Measurements from ENCODE around the gene OR14K1. TPM values are rescaled to one million over a fixed set of nuclear protein-coding genes. Genes with fewer than 3 reads are reported as not detected.

The OR14K1 gene
- total RNA-seq, 1 experiment from 2014 or later = not detected

DNA sequence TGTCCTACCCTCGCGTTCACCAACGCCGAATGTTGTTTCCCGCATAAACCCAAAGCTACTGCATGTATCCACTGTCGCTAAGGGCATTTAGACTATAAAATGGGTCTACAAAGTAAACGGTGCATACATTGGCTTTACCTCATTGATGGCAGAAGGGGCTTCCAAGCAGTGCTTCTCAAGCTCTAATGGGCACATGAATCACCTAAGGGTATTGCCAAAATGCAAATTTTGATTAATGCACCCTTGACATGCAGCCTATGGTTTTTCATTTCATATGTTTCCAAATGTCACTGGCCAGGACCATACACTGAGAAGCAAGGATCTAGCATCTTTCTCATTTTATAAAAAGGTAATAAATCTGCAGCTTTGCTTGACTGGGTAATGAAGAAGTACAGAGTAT, 24.7 kb upstream of the OR14K1 start:
- Histone ChIP-seq H3K4me1 (ENCODE audit: insufficient read depth, low read length) (no peaks in the 10 kb centered on the region), H3K4me3 (ENCODE audit: low read length) (no peak overlapping the region), H3K27me3 (ENCODE audit: low read length) (no peaks in the 10 kb centered on the region), H3K9me3 (ENCODE audit: low read length) (no peaks in the 10 kb centered on the region), H3K9me2 (replicated peaks; ENCODE audit: low read length) (no peaks in the 10 kb centered on the region), H4K20me1 (ENCODE audit: low read length) (no peaks in the 10 kb centered on the region), H3K27ac (ENCODE audit: low read length) (no peak overlapping the region), H3K4me2 (ENCODE audit: low read length) (no peak overlapping the region), H3K9ac (ENCODE audit: low read length) (no peak overlapping the region), H3F3A (ENCODE audit: low read length, unreplicated experiment) (no peaks in the 10 kb centered on the region), H3K36me3 (ENCODE audit: low read depth, low read length) (no peaks in the 10 kb centered on the region), H3K79me2 (ENCODE audit: low read length) (no peaks in the 10 kb centered on the region), H2AFZ (ENCODE audit: low read length) (no peak overlapping the region)
- POLR2A ChIA-PET (ENCODE audit: unreplicated experiment) = no interaction called here
- no peak for TF ChIP-seq EZH2 (IDR thresholded peaks at IDR 0.05; ENCODE audit: low read length, unreplicated experiment)
- TF ChIP-seq, protein P1, sequence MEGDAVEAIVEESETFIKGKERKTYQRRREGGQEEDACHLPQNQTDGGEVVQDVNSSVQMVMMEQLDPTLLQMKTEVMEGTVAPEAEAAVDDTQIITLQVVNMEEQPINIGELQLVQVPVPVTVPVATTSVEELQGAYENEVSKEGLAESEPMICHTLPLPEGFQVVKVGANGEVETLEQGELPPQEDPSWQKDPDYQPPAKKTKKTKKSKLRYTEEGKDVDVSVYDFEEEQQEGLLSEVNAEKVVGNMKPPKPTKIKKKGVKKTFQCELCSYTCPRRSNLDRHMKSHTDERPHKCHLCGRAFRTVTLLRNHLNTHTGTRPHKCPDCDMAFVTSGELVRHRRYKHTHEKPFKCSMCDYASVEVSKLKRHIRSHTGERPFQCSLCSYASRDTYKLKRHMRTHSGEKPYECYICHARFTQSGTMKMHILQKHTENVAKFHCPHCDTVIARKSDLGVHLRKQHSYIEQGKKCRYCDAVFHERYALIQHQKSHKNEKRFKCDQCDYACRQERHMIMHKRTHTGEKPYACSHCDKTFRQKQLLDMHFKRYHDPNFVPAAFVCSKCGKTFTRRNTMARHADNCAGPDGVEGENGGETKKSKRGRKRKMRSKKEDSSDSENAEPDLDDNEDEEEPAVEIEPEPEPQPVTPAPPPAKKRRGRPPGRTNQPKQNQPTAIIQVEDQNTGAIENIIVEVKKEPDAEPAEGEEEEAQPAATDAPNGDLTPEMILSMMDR (conservative IDR thresholded peaks at IDR 0.05; ENCODE audit: low read depth, low read length) = no peak
- no peak for TF ChIP-seq EZH2phosphoT487 (IDR thresholded peaks at IDR 0.05; ENCODE audit: borderline replicate concordance, low read length)
- ATAC-seq = no peak
- DNase-seq = no peak
- no TSS peak for BruUV-seq (replicated peaks)
- CTCF ChIA-PET = no interaction called here
- intact Hi-C loops (cut with micrococcal nuclease) = no loop called here

DNA sequence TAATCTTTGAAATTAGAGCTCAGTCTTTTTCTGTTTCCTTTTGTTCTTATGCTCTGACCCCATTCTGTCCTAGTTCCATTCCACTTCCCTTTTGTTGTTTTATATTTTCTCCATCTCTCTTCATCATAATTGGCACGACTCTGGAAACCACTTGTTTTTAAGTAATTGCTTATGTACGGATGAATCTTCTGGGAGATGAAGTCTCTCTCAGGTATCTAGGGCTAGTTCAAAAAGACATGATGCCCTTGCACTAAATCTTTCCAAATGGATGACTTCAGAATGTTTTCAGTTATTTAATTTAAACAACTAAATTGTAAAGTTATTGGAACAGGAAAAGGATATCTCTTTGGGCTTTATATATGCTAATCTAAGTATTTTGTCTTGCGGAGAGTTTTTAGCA, 21.9 kb upstream of the OR14K1 start, which contains the start of gene OR6F1:
Gene OR6F1 (minus strand): TSS at position 101 of the 400 bp plus-strand sequence. CDS start 3,891 bp downstream, outside the sequence.
- no TSS peak for BruUV-seq (replicated peaks)
- H3F3A ChIP-seq (ENCODE audit: low read length, unreplicated experiment) = no peaks in the 10 kb centered on the region
- ATAC-seq (no peak), DNase-seq (no peak)
- H4K20me1 ChIP-seq (ENCODE audit: low read length) = no peaks in the 10 kb centered on the region
- H3K4me2 ChIP-seq (ENCODE audit: low read length) = no peak within 1 kb of the TSS
- no peaks in the 10 kb centered on the region for H3K36me3 ChIP-seq (ENCODE audit: low read depth, low read length)
- no peaks in the 10 kb centered on the region for H3K79me2 ChIP-seq (ENCODE audit: low read length)
- no peak within 1 kb of the TSS for H2AFZ ChIP-seq (ENCODE audit: low read length)
- no peaks in the 10 kb centered on the region for H3K27me3 ChIP-seq (ENCODE audit: low read length)
- no peak within 1 kb of the TSS for H3K27ac ChIP-seq (ENCODE audit: low read length)
- TF ChIP-seq EZH2 (IDR thresholded peaks at IDR 0.05; ENCODE audit: low read length, unreplicated experiment) (no peak), EZH2phosphoT487 (IDR thresholded peaks at IDR 0.05; ENCODE audit: borderline replicate concordance, low read length) (no peak)
- TF ChIP-seq, protein P1 (conservative IDR thresholded peaks at IDR 0.05; ENCODE audit: low read depth, low read length) = no peak
- CTCF ChIA-PET = no interaction called here
- H3K9ac ChIP-seq (ENCODE audit: low read length) = no peak within 1 kb of the TSS
- no peaks in the 10 kb centered on the region for H3K4me1 ChIP-seq (ENCODE audit: insufficient read depth, low read length)
- POLR2A ChIA-PET (ENCODE audit: unreplicated experiment) = no interaction called here
- H3K9me3 ChIP-seq (ENCODE audit: low read length) = 0 out of 2 replicates have a peak, but pooled peaks cover 10% of the 10 kb centered on the region
- H3K4me3 ChIP-seq (ENCODE audit: low read length) = no peak within 1 kb of the TSS
- intact Hi-C loops (cut with micrococcal nuclease) = no loop called here
- no peaks in the 10 kb centered on the region for H3K9me2 ChIP-seq (replicated peaks; ENCODE audit: low read length)

DNA sequence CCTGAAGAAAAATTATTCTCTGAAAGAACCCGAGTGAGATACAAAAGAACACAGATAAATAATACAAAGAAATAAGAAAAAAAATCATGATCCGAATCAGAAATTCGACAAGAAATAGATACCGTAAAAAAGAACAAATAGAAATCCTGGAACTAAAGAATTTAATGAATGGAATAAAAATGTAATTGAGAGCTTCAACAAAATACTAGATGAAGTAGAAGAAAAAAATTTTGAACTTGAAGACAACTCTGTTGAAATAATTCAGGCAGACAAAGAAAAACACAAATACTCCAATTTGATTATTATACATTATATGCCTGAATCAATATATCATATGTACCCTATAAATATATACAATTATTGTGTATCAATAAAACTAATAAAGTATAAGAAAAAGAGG, 17.2 kb upstream of the OR14K1 start:
- Histone ChIP-seq H3K9me2 (replicated peaks; ENCODE audit: low read length) (no peaks in the 10 kb centered on the region), H3F3A (ENCODE audit: low read length, unreplicated experiment) (no peaks in the 10 kb centered on the region), H4K20me1 (ENCODE audit: low read length) (no peaks in the 10 kb centered on the region), H3K27ac (ENCODE audit: low read length) (no peak overlapping the region), H3K9ac (ENCODE audit: low read length) (no peak overlapping the region), H3K9me3 (ENCODE audit: low read length) (0 out of 2 replicates have a peak, but pooled peaks cover 10% of the 10 kb centered on the region), H3K4me1 (ENCODE audit: insufficient read depth, low read length) (no peaks in the 10 kb centered on the region), H2AFZ (ENCODE audit: low read length) (no peak overlapping the region), H3K4me3 (ENCODE audit: low read length) (no peak overlapping the region), H3K79me2 (ENCODE audit: low read length) (no peaks in the 10 kb centered on the region), H3K27me3 (ENCODE audit: low read length) (no peaks in the 10 kb centered on the region), H3K36me3 (ENCODE audit: low read depth, low read length) (no peaks in the 10 kb centered on the region), H3K4me2 (ENCODE audit: low read length) (no peak overlapping the region)
- TF ChIP-seq, protein P1 (conservative IDR thresholded peaks at IDR 0.05; ENCODE audit: low read depth, low read length) = no peak
- TF ChIP-seq EZH2 (IDR thresholded peaks at IDR 0.05; ENCODE audit: low read length, unreplicated experiment) = no peak
- TF ChIP-seq EZH2phosphoT487 (IDR thresholded peaks at IDR 0.05; ENCODE audit: borderline replicate concordance, low read length) = no peak
- no TSS peak for BruUV-seq (replicated peaks)
- ATAC-seq = no peak
- no peak for DNase-seq
- intact Hi-C loops (cut with micrococcal nuclease) = no loop called here
- ChIA-PET CTCF (no interaction called here), POLR2A (ENCODE audit: unreplicated experiment) (no interaction called here)
